ENCODE results near the gene CALHM5. TPM values are rescaled to one million over a fixed set of nuclear protein-coding genes. Genes with fewer than 3 reads are reported as not detected.

The CALHM5 gene, protein sequence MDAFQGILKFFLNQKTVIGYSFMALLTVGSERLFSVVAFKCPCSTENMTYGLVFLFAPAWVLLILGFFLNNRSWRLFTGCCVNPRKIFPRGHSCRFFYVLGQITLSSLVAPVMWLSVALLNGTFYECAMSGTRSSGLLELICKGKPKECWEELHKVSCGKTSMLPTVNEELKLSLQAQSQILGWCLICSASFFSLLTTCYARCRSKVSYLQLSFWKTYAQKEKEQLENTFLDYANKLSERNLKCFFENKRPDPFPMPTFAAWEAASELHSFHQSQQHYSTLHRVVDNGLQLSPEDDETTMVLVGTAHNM
- not detected in 2 replicates for polyA plus RNA-seq

DNA sequence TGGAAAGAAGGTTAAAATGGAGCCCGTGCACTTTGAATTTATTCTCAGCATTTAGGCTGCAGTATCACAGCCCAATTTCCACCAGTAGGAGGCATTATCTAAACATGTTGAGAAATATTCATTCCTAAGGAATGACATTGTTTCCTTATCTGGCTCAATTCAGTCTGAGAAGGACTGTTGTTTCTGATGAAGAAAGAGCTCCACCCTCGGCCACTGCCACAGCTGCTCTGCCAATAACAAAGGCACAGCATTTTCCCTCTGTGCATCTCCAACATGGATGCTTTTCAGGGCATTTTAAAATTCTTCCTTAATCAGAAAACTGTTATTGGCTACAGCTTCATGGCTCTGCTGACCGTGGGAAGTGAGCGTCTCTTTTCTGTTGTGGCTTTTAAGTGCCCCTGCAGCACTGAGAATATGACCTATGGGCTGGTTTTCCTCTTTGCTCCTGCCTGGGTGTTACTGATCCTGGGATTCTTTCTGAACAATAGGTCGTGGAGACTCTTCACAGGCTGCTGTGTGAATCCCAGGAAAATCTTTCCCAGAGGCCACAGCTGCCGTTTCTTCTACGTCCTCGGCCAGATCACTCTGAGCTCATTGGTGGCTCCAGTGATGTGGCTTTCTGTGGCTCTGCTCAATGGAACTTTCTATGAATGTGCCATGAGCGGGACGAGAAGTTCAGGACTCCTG lies at the start of gene CALHM5:
Gene CALHM5 (plus strand): TSS at position 216 of the 687 bp plus-strand sequence. CDS start 58 bp downstream, at position 274.

DNA sequence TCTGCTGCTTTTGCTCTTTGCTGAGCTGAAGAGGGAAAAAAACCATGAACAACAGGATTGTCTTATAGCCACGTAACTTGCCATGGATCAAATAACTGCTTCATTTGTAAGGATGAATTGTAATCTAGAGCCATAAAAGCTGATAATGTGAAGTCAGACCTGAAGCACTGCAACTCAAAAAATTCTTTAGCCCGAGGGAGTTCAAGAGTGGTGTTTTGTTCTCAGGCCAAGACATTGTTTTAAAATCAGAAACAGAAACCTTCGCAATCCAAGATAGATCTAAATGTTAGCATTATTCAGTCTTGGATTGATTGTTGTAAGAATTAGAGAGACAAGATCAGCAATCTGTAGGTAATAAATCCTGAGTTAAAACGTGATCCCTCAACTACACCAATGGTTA lies 34.2 kb downstream of the CALHM5 start, which contains the start of gene TRAPPC3L:
Gene TRAPPC3L (minus strand): TSS at position 34 of the 400 bp plus-strand sequence. CDS start 170 bp downstream, outside the sequence.

DNA sequence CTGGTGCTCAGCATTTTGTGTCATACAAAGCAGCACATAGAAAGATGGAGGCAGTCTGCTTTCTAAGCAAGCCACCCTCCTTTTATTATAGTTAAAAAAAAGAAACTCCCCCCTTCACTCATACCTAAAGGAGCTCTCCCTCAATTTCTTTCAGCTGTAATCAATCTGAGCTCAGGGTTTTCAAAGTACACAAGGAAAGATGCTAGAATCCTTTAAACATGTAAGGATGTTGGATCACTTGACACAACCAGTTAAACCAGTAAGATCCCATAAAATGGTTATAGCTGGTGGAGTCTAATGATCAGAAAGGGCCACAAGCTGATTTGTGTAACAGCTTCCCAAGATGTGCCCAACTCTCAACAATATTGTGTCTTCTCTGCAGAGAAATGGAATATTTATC lies 42.0 kb downstream of the CALHM5 start, which contains the start of gene CALHM4:
Gene CALHM4 (plus strand): TSS at position 301 of the 400 bp plus-strand sequence. CDS start 43 bp downstream, at position 344.

DNA sequence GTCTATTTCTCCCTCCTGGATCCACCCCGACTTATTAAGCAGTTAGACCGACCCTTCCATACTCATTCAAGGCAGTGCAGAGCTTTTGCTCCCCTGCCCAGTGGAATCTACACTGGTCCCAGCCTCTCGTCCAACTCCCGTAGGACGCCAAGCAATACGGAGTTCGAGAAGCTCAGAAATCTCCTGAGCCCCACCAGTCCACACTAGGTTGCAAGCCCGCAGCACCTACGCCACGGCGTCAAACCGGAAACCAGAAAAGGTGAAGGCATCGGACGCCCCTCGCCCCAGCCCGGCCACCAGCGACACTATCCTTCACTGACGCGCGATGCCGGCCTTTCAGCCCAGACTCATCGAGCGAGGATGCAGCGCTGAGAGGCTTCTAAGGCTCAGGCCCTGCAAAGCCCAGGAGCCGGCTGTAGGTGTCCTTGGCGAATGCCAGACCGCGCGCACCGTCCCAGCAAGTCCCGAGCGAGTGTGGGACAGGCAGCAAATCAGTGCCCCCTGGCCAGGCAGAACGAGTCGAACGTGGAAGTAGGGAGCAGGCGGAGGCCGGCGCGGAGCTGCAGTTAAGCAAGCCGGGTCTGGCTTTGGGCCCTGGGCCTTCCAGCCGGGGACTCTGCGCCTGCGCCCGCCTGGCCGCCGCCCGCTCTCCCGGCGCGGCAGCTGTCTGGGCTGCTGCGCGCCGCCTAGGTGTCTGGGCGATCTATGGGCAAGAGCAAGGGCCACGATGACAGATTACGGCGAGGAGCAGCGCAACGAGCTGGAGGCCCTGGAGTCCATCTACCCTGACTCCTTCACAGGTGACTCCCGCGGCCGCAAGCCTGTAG lies 59.6 kb downstream of the CALHM5 start, which contains the start of gene RWDD1:
Gene RWDD1 (plus strand): TSS at position 649 of the 827 bp plus-strand sequence. CDS start 79 bp downstream, at position 728.

Other genes with a start within 250 kb of the CALHM5 start
- gene TSPYL1, start 231.7 kb upstream of the CALHM5 start, polyA plus RNA-seq = 94.9 and 166 TPM in 2 replicates
- gene DSE, start 140.7 kb upstream of the CALHM5 start, polyA plus RNA-seq = 4.5 and 4.8 TPM in 2 replicates
- gene CALHM6, start 50.3 kb upstream of the CALHM5 start, polyA plus RNA-seq = 10.9 and 13.7 TPM in 2 replicates
- gene TRAPPC3L, start 34.0 kb downstream of the CALHM5 start, polyA plus RNA-seq = 0.30 TPM in 1 of 2 replicates, not detected in the other
- gene CALHM4, start 42.1 kb downstream of the CALHM5 start, polyA plus RNA-seq = not detected in 2 replicates
- 248 and 304 TPM in 2 replicates for gene RWDD1, start 59.9 kb downstream of the CALHM5 start, polyA plus RNA-seq
- 0.58 and 2.7 TPM in 2 replicates for gene RSPH4A, start 104.8 kb downstream of the CALHM5 start, polyA plus RNA-seq
- gene ZUP1, start 157.1 kb downstream of the CALHM5 start, polyA plus RNA-seq = 9.9 and 16.7 TPM in 2 replicates
- 46.3 and 49.7 TPM in 2 replicates for gene KPNA5, start 169.6 kb downstream of the CALHM5 start, polyA plus RNA-seq